DMS114 treated with DMSO at 0.1 percent for 48 hours (cell line): ENCODE results near the gene KCTD15.
"Not testable (repeated sequence)": the region's sequence is repeated elsewhere in the genome, so short reads cannot be mapped to it uniquely, and the experiment has no call there.

ENCODE experiments used
- DNase-seq: peaks from one replicate; lab custom pipeline; 2025; ENCODE audit not compliant: unreplicated experiment; lab: John Stamatoyannopoulos, UW

The KCTD15 gene

DNA sequence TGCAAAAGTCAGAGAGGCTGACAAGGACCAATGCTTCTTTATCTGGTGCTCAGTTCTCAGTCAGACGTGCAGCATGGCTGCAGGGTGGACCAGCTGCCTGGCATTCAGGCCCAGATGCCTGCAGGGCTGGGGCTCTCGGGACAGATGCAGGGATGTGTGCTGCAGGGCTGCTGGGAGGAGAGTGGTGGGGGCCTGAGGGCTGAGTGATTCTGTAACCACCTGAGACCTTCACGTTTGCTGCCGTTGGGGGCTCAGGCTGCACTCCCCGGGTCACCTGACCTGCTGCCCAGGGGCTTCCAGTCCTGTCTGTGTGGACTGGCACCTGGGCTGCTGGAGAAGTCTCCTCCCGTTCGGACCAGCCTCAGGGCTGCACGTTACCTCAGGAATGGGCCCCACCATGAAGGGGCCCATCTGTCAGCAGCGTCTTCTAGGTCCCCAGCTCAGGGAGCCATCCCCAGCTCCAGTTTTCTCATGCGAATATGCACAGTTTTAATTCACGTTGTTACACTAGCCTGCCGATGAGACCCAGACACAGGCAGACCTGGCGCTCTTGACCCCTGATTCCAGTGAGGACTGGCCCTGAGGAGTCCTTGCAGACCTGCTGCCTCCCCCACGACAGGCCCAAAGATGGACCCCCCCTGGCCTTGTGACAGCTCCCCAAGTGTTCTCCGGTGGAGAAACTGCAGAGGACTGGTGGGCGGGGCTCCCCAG lies 16.9 kb downstream of the KCTD15 start:
- no peak for DNase-seq

DNA sequence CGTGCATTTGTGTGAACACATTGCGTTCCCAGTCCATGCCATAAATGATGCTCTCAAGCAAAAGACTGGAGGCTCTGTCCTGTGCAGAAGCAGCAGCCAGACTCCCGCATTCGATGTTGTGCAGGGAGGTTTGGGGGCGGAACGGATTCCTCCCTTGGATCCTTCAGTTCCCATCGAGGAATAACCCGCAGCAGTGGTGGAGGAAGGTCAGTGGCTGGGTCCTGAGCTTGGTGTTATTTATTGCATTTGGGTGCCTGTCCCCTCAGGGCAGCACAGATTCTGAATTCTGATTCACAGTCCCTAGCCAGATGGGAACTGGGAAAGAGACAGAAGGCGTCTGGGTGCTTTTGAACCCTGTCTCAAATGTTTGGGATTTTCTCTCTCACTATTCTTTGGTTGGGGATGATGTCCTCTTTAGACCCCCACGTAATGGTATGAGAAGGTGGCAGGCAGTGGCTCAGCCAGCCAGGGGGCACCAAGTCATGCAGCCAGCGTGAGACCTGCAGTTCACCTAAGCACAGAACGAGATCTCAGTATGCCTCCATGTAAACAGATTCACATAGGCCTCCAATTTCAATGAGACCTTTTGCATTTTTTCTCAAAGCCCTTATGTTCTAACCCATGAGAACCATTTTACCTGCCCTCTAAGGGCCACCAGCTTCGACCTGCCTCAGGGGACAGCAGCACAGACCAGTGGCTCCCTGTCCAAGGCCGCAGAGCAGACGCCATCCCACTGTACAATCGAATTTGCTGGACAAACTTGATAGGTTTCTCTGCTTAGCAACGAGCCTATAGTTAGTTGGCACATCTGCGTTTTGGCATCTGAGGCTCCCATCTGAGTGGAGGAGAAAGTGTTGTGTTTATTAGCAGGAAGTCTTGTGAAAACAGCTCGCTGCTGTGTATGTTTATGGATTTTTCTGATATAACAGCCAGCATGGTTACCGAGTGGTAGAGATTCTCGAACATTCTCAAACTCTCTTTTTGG lies 17.8 kb downstream of the KCTD15 start:
- DNase-seq, result no peak

DNA sequence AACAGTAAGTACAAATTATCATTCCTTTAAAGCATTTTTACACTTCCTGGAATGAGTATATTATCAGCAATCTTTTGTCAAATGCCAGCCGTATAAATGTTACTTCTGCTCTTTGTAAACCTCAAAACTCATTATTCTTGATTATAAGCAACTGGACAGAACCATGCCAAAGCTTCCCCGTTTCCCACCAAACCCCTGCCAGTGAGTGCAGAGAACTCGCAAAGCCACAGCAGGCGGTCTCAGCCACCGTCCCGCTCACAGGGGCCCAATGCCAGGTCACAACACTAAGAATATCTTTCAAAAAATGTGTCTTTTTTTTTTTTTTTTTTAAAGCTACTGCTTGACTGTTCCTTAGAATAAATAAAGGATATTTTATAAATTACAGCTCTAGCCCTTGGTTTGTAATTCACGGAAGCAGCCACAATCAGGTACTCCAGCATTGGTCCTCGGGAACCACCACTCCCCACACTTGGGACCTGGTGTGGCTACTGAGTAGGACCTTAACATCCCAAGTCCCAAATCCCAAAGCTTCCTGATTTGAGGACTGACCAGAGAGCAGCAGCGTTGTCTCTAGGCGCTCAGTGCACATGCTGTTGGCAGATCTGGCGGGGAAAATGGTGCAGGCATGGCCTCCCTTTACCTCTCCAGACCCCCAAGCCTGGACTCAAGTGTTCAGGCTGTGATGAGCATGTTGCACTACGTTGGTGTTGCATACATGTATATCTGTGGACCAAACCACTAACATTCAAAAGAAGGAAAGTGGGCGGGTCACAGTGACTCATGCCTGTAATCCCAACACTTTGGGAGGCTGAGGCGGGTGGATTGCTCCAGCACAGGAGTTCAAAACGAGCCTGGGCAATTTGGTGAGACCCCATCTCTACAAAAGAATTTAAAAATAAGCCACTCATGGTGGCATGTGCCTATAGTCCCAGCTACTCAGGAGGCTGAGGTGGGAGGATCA lies 19.0 kb downstream of the KCTD15 start:
- DNase-seq, result no peak

DNA sequence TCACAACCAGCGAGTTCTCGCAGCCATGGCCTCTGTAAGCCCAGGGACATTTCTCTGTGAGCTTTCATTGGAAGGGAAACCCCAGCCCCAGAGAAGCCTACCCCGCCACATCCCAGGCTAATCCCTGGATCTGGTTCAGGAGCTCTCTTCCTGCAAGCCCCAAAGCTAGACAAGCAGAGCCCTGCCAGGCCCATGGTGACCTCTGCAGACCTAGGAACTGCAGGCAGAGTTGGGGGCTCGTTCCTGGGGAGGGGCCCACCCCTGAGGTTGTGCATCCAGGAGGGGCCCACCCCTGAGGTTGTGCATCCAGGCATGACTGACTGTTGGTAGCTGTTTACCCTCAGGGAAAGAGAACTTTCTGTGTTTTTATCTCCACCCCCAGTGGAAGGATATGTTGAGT lies 21.7 kb downstream of the KCTD15 start:
- DNase-seq, result no peak

- DNase-seq, result not testable (repeated sequence)
These were observed 22.4 kb downstream of the KCTD15 start for GRCh38 chr19:33819078-33819477.

- DNase-seq, result no peak
These were observed 22.8 kb downstream of the KCTD15 start for GRCh38 chr19:33819506-33819879.

GRCh38 chr19:33819880-33820781 lies 23.5 kb downstream of the KCTD15 start:
- peak; percentile 39 for DNase-seq

DNA sequence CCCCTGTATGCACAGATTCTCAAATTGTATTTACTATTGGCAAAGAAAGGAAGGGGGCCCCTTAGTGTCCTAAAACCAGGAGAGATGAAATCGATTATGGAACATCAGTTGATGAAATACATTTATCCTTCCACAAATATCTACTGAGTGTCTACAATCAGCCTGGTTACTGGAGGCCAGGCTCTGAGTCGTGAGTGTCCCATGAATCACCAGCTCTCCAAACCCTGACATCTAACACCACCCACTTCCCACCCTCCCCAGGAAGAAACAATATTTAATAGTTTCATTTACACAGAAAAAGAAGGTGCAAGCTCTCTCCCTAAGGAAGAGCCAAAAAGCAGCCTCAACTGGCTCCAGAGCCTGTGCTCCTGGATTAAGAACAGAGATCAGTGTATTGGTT lies 25.2 kb downstream of the KCTD15 start:
- no peak for DNase-seq

DNA sequence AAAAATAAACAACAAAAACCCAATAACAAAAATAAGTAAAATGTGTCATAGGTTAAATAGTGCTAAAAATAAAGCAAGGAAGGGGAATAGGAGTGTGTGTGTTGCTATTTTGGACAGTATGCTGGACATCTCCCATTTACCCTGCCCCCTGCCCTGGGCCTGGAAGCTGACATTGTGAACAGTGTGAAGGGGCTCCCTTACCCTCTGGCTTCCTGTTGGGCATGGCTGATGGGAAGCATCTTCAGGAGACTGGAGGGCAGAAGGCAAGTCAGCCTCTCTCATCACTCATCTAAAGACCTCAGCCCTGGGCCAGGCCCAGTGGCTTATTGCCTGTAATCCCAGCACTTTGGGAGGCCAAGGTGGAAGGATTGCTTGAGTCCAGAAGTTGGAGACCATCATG lies 26.7 kb downstream of the KCTD15 start:
- DNase-seq, result no peak

DNA sequence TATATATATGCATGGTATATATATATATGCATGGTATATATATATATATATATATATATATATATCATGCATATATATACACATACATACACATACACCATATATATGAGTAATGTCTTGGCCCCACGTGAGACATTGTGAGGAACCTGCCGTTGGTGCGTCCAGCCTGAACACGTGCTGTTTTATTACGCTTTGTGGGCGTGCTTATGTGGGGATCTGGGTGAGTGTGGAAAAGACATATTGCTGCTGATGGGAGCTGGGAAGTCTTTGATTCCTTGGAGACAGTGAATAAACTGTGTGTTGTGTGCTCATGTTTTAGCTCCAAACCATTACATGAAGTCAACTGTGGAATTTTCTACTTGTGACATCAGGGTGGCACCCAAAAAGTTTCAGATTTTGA lies 28.9 kb downstream of the KCTD15 start:
- no peak for DNase-seq

DNA sequence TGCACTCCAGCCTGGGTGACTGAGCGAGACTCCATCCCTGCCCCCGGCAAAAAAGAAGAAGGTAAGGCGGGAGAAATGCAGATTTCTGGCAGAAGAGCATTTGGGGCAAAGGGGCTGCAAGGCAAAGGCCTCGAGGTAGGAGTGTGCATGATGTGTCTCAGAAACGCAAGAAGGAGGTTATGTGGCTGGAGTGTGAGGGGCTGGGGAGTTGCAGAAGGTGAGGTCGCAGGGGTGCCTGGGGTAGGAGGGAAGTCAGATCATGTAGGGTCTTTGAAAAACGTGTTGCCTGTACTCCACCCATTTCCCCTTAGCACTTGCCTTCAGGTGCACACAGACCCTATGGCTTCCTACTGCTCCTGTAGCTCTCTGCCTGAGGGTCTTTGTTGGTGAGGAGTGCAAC lies 29.9 kb downstream of the KCTD15 start:
- DNase-seq, result no peak

DNA sequence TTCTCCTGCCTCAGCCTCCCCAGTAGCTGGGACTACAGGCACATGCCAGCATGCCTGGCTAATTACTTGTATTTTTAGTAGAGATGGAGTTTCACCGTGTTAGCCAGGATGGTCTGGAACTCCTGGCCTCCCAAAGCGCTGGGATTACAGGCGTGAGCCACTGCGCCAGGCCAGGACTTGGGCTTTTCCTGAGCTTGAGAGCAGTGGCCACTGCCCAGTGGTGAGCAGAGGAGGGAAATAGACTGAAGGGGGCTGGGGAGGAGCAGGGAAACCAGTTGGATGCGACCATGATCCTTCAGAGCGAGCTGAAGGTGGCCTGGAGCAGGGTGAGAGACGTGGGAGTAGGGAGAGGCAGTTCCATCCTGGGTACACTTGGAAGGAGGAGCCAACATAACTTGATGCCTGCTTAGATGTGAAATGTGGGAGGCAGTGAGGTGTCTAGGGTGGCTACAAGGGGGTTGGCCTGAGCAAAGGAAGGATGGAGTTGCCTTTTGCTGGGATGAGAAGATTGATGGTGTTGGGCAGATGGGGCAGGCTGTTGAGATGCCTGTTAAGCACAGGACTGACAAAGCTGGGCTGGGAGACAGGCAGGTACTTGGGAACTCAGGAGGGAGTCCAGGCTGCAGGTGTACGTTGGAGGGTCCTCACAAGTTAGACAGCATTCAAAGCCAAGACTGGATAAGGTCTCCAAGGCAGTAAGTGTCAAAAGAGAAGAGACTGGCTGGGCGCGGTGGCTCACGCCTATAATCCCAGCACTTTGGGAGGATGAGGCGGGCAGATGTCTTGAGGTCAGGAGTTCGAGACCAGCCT lies 31.8 kb downstream of the KCTD15 start:
- no peak for DNase-seq

GRCh38 chr19:33830264-33830663 lies 33.6 kb downstream of the KCTD15 start:
- DNase-seq, result no peak

GRCh38 chr19:33831825-33832224 lies 35.2 kb downstream of the KCTD15 start:
- no peak for DNase-seq

DNA sequence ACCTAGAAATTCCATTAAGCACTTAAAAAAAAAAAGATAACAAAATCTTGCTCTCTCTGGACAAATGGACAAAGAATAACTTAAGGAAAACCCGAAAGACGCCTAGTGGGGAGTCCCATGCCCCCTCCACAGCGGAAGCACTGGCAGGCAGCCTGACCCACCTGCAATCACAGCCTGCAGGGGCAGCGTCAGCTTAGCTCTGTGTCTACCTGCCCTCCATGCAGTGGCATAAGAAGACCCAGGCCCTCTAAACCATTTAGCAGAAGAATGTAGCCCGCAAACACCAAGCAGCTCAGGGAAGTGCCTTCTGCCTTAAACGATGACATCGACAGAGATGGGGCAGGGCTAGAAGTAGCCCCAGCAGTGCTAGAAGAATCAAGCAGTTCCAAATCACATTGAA lies 36.0 kb downstream of the KCTD15 start:
- DNase-seq, result no peak

- DNase-seq, result no peak
These were observed 43.7 kb downstream of the KCTD15 start for GRCh38 chr19:33840382-33840781.

DNA sequence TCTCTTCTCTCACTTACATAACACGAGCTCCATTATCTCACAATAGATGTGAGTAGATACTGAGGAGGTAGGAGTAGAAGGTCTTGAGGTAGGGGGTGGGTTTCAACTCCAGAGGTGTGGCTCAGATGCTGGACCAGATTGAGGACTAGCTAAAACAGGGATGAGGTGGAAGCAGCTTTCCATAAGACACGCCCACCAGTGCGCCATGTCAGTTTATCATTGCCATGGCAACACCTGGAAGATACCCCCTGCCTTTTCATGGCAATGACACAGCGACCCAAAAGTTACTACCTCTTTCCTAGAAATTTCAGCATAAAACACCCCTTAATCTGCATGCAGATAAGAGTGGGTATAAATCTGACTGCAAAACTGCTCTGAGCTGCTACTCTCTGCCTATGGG lies 44.1 kb downstream of the KCTD15 start:
- no peak for DNase-seq

GRCh38 chr19:33841685-33842084 lies 45.0 kb downstream of the KCTD15 start:
- no peak for DNase-seq

GRCh38 chr19:33844478-33844877 lies 47.8 kb downstream of the KCTD15 start:
- no peak for DNase-seq
